ENCODE results near the gene ZNF732.

DNA sequence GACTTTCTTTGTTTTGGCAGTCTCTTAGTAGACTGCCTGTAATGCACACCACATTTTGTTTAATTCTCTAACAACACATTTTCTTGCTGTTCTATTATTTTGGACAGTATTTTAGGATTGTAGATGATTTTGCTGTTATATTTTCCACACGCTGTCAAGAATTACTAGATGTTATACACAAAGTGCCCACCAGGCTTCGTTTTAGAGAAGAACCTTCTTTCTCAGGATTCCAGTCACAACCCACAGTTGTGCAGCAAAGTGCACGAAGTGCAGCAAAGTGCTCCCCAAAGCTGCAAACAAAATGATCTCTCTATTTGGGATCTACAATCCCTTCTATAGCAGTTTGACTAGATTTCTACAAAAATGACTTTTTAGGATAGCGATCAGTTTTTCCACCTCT is 34.7 kb upstream of the ZNF732 start:
- no peak for TF ChIP-seq CTCF (IDR thresholded peaks at IDR 0.05)
- TF ChIP-seq EP300 (IDR thresholded peaks at IDR 0.05), result no peak
- TF ChIP-seq POLR2A (IDR thresholded peaks at IDR 0.05), result no peak
